NCI-H524 treated with DMSO at 0.1 percent for 48 hours (cell line): Measurements from ENCODE around the gene CST7.

ENCODE experiments used
- DNase-seq: peaks from one replicate; lab custom pipeline; 2025; lab: John Stamatoyannopoulos, UW

Gene CST7

DNA sequence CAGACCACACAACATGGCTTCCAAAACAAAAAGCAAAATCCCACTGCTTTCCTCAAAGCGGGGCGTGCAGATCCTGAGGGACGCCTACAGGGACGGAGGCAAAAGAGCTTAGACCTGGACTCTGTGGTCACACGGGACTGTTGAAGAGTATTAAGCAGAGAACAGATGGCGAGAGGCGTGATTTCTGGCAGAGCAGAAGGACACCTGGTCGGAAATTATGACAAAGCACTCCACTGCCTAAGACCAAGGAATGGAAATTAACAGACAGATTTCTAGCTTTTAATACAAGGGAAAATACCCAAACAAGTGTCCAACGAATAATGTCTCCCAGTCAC, 15.4 kb downstream of the CST7 start:
- peak; percentile 99 for DNase-seq

DNA sequence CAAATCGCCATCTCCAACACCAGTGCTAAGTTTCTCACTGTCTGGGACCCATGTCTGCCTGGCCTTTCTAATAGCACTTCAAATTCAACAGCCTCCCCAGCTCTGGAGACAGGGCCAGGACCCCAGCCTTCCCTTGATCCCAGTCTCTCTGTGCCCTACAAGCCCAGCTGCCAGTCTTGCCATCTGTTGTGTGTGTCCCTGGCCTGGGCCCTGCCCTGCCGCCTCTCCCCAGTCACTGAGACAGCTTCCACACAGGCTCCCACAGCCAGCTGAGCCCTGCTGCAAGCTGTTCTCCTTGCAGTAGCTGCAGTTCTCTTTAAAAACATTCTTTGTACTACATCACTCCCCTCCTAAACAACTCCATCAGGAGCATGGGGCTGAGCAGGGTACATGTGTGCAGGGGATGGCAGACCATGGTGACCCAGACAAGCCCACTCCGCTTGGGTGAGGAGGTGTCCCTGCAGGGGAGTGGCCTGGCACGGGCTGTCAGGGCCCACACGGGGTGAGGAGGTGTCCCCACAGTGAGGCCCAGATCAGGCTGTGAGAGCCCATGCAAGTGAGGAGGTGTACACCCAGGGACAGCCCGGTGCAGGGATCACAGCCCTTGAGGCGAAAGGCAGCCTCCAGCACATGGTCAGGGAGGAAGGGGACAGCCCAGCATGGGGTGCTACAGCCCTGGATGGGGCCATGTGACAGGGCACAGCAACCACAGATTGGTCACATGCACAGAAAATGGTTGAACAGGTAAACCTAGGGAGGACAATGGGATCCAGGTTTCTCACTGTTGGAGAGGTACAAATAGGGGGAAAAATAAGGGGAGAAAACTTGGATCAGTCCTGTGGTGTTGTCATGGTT, 16.2 kb downstream of the CST7 start:
- peak; percentile 86 for DNase-seq

DNA sequence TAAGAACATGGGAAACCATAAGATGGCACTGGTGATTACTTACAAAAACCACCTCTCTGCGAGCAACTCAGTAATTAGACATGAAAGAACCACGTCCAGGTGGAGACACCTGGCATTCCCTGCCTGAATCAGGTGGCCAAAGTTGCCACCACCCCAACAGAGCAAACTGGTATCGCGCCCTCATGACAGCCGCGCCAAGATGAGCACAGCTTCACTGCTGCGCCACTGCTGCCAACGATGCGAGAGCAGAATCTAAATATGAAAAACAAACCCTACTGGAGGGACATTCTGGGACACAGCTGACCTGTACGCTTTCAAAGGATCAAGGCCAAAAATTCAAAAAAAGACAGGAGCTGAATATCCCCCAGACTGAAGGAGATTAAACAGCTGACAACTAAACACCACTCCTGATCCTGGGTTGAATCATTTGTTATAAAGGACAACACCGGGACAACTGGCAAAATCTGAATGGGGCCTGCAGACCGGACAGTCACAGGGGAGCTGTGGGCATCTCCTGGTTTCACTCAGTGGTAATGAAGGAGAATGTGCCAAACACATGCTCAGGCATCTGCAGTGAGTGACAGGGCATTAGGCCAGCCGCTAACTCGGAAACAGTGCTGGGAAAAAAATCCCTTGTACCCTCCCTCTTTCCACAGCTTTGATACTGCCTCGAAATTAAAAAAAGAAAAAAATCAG, 17.4 kb downstream of the CST7 start:
- no peak for DNase-seq

DNA sequence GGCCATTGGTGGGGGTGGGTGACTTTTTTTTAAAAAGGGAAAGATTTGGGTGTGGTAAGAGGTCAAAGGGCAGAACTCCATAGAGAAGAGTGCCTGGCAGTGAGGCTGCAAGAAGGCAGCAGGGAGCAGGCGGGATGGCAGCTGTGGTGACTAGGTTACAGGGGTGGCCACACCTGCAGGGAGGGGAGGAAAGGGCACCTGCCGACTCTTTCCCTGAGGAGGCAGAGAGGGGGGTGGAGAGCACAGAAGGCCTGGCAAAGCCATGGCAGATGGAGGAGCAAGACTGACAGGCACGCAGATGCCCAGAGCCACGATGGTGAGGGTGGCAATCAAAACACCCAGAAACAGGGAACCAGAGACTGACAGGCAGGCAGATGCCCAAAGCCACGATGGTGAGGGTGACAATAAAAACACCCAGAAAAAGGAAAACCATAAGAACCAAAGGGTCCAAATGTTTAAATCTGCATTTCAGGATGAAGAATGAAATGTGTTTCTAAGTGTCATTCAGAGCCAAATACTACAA, 19.3 kb downstream of the CST7 start:
- DNase-seq = peak; percentile 57

DNA sequence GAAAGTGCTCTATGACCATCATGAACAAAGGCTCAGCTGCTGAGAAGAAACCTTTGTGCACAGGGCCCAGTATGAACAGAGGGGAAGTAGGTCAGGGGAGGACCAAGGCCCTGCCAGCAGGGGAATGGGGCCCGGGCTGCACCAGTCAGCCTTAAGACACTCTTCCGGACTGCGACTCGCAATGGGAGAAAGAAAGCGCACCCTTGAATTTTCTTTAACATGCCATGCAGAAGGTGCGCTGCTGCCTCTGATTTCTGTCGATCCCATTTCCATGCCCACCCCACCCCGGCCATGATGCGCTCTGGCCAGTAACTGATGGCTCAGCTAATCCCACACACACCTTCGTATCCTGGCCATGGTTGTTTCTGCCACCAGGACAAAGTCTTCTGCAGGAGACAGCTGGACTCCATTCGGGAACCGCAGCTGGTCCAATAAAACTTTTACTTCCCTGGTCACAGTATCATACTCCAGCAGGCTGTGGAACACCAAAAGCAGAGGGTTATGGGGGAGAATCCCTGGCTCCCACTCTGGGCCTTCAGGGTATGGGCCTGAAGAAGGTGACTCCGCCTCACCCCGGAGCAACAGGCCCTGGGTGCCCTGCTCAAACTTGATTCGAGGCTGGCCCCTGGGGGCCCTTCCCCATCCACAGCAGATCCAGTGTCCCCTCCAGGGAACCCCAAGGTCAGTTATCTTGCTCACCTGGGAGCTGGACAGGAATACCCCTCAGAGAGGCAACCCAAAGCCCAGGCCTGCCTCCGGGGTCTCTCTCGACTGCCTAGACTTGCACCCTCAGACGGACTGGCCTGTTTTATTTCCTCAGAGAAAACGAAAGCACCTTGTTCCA, 20.3 kb downstream of the CST7 start:
- DNase-seq = no peak

DNA sequence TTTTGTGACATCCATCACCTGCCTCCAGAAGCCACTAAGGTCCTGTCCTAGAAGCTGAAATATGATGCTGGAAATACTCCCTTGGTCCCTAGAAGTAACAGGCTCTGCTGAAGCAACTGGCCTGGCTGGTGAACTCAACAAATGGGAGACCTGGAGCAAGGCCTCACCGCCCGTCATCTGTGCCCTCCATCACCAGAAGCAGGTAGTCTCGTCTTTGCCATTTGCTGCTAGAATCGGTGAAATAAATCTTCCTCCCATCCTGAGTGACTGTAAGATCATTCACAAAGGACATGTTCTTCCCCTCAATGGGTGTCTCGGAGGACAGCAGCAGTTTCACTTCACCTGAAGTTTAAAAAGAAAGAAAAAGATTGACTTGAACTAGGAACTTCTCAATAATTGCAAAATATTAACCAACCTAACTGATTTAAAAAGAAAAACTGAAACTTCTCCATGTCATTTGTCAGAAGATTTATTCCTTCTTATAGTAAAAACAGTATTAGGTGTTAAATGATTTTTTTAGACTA, 21.0 kb downstream of the CST7 start:
- DNase-seq = no peak

DNA sequence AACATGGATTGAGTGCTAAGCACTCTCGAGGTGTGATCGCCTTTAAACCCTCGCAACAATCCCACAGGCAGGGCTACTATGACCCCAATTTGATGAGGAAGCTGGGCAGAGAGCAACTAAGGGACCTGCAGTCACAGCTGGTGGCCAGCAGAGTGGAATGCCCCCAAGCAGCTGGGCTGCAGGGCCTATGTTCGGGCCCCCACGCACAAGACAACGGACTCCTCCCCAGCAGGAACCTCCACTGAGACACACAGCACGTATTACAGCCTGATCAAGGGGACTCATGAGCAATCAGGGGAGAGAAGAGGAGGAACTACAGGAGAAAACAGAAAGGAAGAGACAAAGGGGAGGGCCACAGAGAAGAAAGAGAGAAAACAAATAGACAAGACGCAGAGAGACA, 21.7 kb downstream of the CST7 start:
- no peak for DNase-seq

DNA sequence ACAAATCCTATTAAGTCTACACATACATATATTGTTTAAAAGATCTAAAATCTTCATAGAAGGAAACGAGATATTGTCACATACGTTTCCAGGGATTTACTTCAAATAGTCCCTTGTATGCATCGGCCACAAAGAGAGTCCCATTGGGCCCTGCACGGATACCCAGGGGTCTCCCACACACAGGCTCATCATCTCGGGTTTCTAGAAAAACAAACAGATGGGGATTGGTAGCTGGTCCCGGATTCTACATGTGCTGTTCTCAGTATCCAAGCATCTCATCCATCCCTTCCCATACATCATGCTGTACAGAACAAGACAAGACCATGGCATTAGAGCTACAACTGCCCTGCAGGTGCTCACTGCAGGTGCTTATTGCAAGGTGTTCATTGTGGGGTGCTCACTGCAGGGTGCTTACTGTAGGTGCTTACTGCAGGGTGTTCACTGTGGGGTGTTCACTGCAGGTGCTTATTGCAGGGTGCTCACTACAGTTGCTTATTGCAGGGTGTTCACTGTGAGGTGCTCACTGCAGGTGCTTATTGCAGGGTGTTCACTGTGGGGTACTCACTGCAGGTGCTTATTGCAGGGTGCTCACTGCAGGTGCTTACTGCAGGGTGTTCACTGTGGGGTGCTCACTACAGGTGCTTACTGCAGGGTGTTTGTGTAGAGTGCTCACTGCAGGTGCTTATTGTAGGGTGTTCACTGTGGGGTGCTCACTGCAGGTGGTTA, 22.5 kb downstream of the CST7 start:
- DNase-seq = no peak

DNA sequence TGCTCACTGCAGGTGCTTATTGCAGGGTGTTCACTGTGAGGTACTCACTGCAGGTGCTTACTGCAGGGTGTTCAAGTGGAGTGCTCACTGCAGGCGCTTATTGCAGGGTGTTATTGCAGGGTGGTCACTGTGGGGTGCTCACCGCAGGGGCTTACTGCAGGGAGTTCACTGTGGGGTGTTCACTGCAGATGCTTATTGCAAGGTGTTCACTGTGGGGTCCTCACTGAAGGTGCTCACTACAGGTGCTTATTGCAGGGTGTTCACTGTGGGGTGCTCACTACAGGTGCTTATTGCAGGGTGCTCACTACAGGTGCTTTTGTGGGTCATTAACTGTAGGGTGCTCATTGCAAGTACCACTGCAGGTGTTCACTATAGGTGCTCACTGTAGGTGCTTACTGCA, 23.3 kb downstream of the CST7 start:
- no peak for DNase-seq

DNA sequence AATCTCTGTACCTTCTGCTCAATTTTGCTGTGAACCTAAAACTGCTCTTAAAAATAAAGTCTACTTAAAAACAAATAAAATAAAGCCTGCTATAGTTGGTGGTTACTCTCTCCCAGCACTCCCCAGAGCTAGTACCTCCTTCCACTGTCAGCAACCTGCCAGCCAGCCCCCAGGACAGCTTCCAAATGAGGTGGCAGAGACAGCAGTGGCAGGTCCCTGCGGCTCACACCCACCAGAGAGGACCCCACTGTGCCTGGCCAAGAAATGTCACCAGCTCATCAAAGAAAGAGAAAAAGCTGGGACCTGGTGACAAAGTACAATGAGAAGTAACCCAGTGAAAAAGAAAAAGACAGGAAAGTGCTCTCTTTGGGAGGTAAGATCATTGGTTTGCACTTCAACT, 28.3 kb downstream of the CST7 start:
- DNase-seq = no peak

DNA sequence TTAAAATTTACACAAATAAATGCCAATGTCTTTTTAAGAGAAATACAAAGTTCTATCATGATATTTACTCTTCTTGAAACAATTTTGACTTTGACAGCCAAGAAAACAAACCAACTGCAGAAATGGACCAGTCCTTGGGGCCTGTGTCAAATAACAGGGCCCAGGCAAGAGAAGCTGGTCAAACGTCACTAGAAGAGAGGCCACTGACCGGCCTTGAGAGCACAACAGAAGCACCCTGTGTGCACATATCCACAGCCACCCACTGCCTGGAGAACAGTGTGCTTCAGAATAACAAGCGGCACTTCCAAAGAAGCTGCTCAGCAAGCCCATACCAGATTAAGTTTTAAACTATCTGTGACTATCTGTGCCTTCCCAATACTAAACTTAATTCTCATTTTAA, 28.7 kb downstream of the CST7 start:
- DNase-seq = no peak

DNA sequence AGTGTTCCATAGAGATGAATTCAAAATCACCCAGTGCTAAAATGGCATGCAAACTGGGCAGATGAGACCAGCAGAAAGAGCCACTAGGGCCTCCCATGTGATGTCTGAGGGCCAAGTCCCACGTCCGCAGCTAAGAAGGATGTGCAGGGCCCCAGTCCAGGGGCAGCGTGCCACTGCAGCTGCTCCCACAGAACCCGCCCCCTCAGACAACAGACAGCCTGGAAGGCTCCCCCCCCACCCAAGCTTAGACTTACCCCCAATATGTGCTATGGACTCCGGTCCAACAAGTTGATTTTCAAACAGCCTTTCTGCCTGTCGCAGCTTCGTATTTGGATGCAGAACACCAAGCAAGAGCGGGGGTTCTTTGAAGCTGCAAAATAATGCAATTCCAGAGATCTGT, 29.4 kb downstream of the CST7 start:
- DNase-seq = no peak

DNA sequence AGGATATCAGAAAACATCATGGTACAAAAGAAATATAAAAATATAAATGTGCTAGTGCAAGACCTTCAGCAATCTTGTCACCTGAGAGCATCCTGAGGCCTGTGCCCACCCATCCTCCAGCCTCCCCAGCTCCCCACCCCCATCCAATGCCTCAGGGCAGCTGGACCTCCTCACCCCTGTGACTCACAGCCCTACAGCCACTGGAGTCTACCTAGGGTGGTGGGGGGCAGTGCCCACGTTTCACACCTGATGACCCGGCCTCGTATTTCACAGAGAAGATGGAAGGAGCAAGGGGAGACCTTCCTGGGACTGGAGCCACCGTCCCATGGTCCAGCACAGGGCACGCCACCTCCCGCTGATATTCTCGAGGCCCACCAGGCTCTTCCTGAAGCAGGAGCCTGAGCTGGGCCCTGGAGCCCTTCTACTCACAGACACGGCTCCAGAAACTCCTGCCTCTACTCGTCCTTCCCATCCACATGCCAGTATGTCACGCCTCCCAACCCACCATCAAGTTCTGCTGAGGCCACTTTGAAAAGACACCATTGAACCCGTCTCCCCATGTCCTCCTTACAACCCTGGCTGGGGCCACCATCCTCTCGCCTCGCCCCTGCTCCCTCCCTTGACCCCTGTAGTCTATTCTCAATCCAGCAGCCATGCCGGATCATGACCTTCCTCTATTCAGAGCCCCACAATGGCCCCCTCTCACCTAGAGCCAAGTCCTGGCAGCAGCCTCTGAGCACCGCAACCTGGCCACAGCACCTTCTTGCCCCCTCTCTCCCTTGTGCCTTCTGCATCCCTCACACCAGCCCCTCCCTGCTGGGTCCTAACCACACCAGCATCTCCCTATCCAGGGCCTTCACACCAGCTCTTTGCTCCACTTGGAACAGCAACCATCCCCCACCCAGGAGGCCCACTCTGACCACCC, 30.2 kb downstream of the CST7 start:
- DNase-seq = no peak

DNA sequence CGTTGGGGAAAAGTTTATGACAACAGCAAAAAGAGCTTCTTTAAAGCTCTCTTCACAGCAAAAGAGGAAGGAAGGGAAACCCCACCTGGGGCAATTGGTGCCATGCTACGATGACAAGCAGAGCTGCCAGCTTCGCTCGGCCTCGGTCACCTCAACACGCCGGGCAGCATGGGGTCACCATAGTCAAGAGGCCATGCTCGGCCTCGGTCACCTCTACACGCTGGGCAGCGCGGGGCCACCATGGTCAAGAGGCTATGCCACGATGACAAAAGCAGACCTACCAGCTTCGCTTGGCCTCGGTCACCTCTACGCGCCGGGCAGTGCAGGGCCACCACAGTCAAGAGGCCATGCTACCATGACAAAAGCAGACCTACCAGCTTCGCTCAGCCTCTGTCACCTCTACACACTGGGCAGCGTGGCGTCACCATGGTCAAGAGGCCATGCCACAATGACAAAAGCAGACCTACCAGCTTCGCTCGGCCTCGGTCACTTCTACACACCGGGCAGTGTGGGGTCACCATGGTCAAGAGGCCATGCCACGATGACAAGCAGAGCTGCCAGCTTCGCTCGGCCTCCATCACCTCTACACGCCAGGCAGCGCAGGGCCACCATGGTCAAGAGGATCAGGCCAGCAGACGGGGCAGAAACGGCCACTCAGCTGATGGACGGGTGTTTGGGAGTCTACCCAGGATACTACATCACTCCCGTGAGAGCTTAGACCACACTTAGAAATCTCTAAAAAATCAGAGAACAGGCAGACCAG, 31.4 kb downstream of the CST7 start:
- DNase-seq = no peak

DNA sequence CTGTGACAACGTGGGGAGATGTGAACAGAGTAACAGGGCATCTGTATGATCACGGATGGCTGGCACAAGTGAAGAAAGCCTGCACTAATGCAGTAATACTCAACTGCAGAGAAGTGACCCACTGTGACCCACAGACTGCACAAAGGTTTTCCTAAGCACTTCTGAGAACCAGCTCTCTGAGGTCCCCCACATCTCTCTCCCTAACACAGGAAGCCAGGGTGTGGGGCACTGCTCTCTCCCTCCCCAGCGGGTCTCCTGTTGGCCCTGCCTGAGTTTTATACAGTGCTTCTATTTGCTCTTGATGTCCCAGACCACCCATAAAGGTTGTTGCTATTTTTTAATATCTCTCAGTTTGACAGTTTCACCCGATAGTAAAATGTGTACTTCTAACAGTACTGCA, 32.2 kb downstream of the CST7 start:
- no peak for DNase-seq

DNA sequence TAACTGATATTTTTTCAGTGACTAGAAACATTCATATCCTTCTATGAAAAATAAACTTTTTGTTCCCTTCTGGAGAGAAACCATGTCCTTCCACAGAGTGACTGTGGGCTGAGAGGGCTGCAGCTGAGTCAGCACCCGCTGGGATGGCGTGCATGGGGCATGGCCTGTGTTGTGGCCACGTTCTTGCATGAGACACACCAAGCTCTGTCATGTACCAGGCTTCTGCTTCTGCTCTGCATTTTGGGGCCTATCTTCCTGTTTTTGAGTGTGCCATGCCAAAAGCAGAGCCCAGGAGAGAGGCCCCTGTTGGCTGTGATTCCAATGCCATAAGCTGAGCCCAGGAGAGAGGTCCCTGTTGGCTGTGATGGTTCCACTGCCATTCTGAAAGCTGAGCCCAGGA, 32.7 kb downstream of the CST7 start:
- no peak for DNase-seq

DNA sequence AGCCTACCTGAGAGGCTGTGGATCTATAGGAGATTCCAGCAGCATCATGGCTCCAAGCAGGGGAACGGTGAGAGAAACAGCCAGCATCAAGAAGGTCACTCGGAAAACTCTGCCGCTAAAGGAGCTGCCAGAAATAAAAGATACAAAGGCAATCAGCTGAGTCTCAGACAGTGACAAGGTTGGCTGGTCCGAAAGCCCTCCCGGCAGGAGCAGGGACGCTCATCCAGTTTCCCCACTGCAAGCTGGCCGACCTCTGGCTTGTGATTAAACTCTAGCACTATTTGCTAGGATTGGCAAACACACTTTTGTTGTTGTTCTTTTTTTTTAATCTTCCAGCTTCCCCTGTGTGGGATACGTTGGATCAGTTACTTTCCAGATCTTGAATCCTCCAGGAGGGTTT, 34.8 kb downstream of the CST7 start:
- DNase-seq = no peak

DNA sequence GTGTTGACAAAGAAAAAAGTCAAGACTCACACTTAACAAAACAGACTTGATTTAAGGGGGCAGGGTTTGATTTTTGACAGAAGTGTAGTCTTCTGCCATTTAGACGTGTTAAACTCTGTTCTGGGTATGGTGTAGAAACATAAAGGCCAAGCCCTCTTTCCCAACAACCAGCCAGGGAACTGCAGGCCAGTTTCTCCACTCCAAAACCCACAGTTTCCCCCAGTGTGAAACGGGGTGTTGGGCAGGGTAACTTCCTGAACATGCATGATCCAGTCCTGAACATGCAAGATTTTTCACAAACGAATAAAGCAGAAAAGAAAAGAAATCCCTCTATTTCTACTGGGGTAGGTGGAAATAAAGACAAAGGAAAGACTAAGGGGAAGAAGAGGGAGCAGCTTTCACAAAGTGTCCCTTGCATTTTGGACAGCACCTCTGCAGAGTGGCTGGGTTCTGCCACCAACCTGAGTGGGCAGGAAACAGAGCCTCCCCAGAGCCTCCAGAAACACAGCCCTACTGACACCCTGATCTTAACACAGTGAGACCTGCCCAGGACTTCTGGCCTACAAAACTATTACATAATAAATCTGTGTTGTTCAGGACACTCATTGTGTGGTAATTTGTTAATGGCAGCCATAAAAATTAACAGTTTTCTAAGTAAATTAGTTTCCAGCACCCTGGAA, 36.0 kb downstream of the CST7 start:
- DNase-seq = no peak

DNA sequence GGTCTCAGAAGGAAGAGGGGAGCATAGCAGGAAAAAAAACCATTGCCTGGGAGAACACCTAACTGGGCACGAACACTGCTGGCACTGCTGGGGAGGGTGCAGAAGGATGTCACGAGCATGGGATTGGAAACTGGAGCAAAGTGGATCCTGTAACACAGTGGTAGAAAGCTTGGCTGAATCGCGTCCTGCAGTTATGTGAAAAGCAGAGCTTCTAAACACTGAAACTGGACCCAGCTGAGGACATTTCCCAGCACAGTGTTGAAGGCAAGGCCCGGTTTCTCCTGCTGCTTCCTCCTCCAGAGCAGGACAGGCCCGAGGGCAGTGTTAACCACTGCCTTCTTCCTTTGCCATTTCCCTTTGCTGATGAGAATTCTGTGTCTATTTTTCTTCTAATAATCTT, 36.7 kb downstream of the CST7 start:
- no peak for DNase-seq
